Measurements from ENCODE around the gene GARS1.

GARS1 gene

GRCh38 chr7:30553141-30553540, 41.5 kb upstream of the GARS1 start:
- H3K4me3 ChIP-seq (ENCODE audit: low read depth, low read length), result no peak overlapping the region
- no peak for TF ChIP-seq CTCF (IDR thresholded peaks at IDR 0.05; ENCODE audit: insufficient read depth, low read depth, low read length, missing control alignments)
- DNase-seq (ENCODE audit: low read depth), result no peak

GRCh38 chr7:30553546-30553945, 41.1 kb upstream of the GARS1 start:
- no peak overlapping the region for H3K4me3 ChIP-seq (ENCODE audit: low read depth, low read length)
- DNase-seq (ENCODE audit: low read depth), result no peak
- TF ChIP-seq CTCF (IDR thresholded peaks at IDR 0.05; ENCODE audit: insufficient read depth, low read depth, low read length, missing control alignments), result no peak

- no peak for DNase-seq (ENCODE audit: low read depth)
- no peak overlapping the region for H3K4me3 ChIP-seq (ENCODE audit: low read depth, low read length)
- TF ChIP-seq CTCF (IDR thresholded peaks at IDR 0.05; ENCODE audit: insufficient read depth, low read depth, low read length, missing control alignments), result no peak
These were observed 39.2 kb upstream of the GARS1 start for GRCh38 chr7:30555525-30555924.

DNA sequence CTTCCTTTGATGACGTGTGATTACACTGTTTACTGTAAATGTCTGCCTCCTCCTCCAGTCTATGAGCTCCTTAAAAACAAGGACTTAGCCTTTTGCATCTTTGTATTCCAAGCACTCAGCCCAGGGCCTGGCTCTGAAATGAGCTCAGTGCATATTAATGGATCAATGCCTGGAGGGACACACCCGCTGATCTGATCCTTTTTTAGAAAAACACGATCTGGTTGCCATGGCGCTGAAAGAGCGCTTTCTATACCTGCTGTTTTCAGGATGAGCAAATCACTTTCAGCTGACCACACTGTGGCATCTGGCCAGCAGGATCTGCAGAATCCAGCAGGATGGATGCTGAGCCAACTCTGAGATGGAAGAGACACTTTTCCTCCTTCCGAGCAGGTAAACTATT, 37.8 kb upstream of the GARS1 start:
- peak; percentile 15 for DNase-seq (ENCODE audit: low read depth)
- H3K4me3 ChIP-seq (ENCODE audit: low read depth, low read length), result no peak overlapping the region
- TF ChIP-seq CTCF (IDR thresholded peaks at IDR 0.05; ENCODE audit: insufficient read depth, low read depth, low read length, missing control alignments), result no peak

GRCh38 chr7:30557245-30557644, 37.4 kb upstream of the GARS1 start:
- no peak overlapping the region for H3K4me3 ChIP-seq (ENCODE audit: low read depth, low read length)
- DNase-seq (ENCODE audit: low read depth), result no peak
- TF ChIP-seq CTCF (IDR thresholded peaks at IDR 0.05; ENCODE audit: insufficient read depth, low read depth, low read length, missing control alignments), result no peak

DNA sequence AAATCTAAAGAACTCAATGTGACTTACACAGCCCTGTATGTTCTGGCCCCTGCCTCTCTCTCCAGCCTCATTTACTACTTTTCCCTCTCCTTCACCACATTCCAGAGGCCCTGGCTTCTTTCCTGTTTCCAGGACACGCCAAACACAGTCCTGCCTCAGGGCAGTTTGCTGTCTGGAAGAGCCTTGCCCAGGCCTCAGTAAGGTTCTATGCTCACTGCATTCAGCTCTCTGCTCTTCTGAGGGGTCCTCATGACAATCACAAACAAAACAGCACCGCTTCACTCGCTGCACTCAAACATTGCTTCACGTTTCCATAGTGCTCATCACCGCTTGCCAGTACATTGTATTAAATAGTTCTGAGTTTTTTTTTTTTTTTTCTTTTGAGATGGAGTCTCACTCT, 35.1 kb upstream of the GARS1 start:
- no peak overlapping the region for H3K4me3 ChIP-seq (ENCODE audit: low read depth, low read length)
- no peak for DNase-seq (ENCODE audit: low read depth)
- TF ChIP-seq CTCF (IDR thresholded peaks at IDR 0.05; ENCODE audit: insufficient read depth, low read depth, low read length, missing control alignments), result no peak

- no peak for DNase-seq (ENCODE audit: low read depth)
- H3K4me3 ChIP-seq (ENCODE audit: low read depth, low read length), result no peak overlapping the region
- no peak for TF ChIP-seq CTCF (IDR thresholded peaks at IDR 0.05; ENCODE audit: insufficient read depth, low read depth, low read length, missing control alignments)
These were observed 33.3 kb upstream of the GARS1 start for GRCh38 chr7:30561389-30561788.
